ENCODE measurements around the gene C9orf85. TPM values are rescaled to one million over a fixed set of nuclear protein-coding genes. Genes with fewer than 3 reads are reported as not detected.
"Not testable (repeated sequence)": the region's sequence is repeated elsewhere in the genome, so short reads cannot be mapped to it uniquely, and the experiment has no call there.

The C9orf85 gene
- total and polyA plus RNA-seq, 2 donors (not counting 1 experiment from before 2014, with no cell fraction given), result 4.3 to 9.6 TPM

DNA sequence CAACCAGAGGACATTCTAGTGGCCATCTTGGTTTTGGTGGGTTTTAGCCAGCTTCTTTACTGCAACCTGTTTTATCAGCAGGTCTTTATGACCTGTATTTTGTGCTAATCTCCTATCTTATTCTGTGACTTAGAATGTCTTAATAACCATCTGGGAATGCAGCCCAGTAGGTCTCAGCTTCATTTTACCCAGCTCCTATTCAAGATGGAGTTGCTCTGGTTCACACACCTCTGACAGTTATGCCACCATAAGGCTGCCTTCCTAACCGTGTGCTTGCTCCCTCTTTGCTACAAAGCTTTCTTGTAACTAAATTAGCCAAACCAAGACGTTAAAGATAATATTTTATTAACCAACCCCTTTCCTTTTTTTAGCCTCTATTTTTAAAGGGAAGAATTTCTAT is 43.2 kb downstream of the C9orf85 start:
- H3K4me1 Mint-ChIP-seq; H3K9me3 ChIP-seq (ENCODE audit: control extremely low read depth in 1 of 3, control insufficient read depth in 2 of 3, insufficient read depth in 1 of 3, low read length in 2 of 3); intact Hi-C loops (cut with micrococcal nuclease); H3K27me3 ChIP-seq (replicated peaks in 1 of 4; ENCODE audit: control extremely low read depth in 1 of 4, control insufficient read depth in 3 of 4, insufficient read depth in 4 of 4, low read length in 3 of 4); CTCF ChIA-PET; DNase-seq; H3K9me3 Mint-ChIP-seq (ENCODE audit: insufficient read depth); H3K27ac Mint-ChIP-seq; H3K27me3 Mint-ChIP-seq; H2AFZ ChIP-seq (ENCODE audit: insufficient read depth, low read depth, low read length, poor library complexity, severe bottlenecking); H3K4me1 ChIP-seq (ENCODE audit: control insufficient read depth in 2 of 2, insufficient read depth in 2 of 2, low read length in 2 of 2); H3K27ac ChIP-seq (ENCODE audit: low read length in 2 of 2); H3K4me3 ChIP-seq (ENCODE audit: control extremely low read depth in 1 of 5, extremely low read depth in 1 of 5, insufficient read depth in 1 of 5, low read depth in 2 of 5, low read length in 4 of 5); POLR2A ChIA-PET; H3K4me3 Mint-ChIP-seq; H4K20me1 ChIP-seq (ENCODE audit: control insufficient read depth, insufficient read depth, low read length, poor library complexity, severe bottlenecking); ATAC-seq (ENCODE audit: low read depth); H3K4me2 ChIP-seq (replicated peaks; ENCODE audit: low read depth, low read length, poor library complexity, severe bottlenecking); H3K79me2 ChIP-seq (ENCODE audit: control insufficient read depth, insufficient read depth, low read length); H3K9ac ChIP-seq (ENCODE audit: low read length): not testable (repeated sequence)
- WGBS (ENCODE audit: insufficient coverage), result 100% methylated on average over 1 of the region's 2 CpGs
- peaks cover 5 to 16% of the 10 kb centered on the region in 2 experiments for H3K36me3 ChIP-seq (replicated peaks in 1 of 2; ENCODE audit: control extremely low read depth in 1 of 2, control insufficient read depth in 1 of 2, extremely low read depth in 1 of 2, insufficient read depth in 2 of 2, low read length in 1 of 2)

DNA sequence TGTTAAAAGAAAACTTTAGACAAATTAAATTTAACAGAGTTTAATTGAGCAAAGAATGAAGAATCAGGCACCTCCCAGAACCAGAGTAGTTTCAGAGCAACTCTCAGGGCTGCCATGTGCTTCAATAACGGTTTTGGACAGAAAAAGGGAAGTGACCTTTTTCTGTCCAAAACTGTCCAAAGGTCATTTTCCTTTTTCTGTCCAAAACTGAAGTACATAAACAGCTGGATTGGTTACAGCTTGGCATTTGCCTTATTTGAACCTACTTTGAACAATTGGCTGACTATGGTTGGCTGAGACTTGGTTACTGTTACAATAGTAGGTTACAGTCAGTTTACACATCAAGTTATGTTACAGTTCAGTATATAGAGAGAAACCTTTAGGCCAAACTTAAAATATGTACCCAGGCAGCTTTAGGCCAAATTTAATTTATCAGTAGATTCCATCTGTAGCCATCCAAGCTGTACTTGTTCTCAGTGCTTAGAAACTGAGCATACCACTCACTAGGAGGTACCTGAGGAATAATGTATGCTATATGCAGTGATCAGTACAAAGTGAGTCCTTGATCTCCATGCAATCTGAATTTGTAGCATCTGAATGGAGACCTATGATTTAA is 44.0 kb downstream of the C9orf85 start:
- no peaks in the 10 kb centered on the region for H3K27me3 Mint-ChIP-seq

More for the DNA sequence above, 44.0 kb downstream of the C9orf85 start:
- H3K79me2 ChIP-seq (ENCODE audit: control insufficient read depth, insufficient read depth, low read length), result no peaks in the 10 kb centered on the region
- no peaks in the 10 kb centered on the region for H4K20me1 ChIP-seq (ENCODE audit: control insufficient read depth, insufficient read depth, low read length, poor library complexity, severe bottlenecking)
- intact Hi-C loops (cut with micrococcal nuclease), result no loop called here
- H3K27ac Mint-ChIP-seq, result no peak overlapping the region
- H3K4me2 ChIP-seq (replicated peaks; ENCODE audit: low read depth, low read length, poor library complexity, severe bottlenecking), result no peak overlapping the region
- H3K9ac ChIP-seq (ENCODE audit: low read length), result no peak overlapping the region
- H3K9me3 ChIP-seq (ENCODE audit: control extremely low read depth in 1 of 3, control insufficient read depth in 2 of 3, insufficient read depth in 1 of 3, low read length in 2 of 3), result no peaks in the 10 kb centered on the region
- H3K4me3 ChIP-seq (ENCODE audit: control extremely low read depth in 1 of 5, extremely low read depth in 1 of 5, insufficient read depth in 1 of 5, low read depth in 2 of 5, low read length in 4 of 5), result no peak overlapping the region
- ChIA-PET POLR2A (no interaction called here), CTCF (no interaction called here)
- H3K27ac ChIP-seq (ENCODE audit: low read length in 2 of 2), result no peak overlapping the region
- WGBS (ENCODE audit: insufficient coverage), result 60% methylated on average over 1 of the region's 1 CpG
- H3K27me3 ChIP-seq (replicated peaks in 1 of 4; ENCODE audit: control extremely low read depth in 1 of 4, control insufficient read depth in 3 of 4, insufficient read depth in 4 of 4, low read length in 3 of 4), result no peaks in the 10 kb centered on the region
- H3K36me3 ChIP-seq (replicated peaks in 1 of 2; ENCODE audit: control extremely low read depth in 1 of 2, control insufficient read depth in 1 of 2, extremely low read depth in 1 of 2, insufficient read depth in 2 of 2, low read length in 1 of 2), result peaks cover 3 to 16% of the 10 kb centered on the region in 2 experiments
- H2AFZ ChIP-seq (ENCODE audit: insufficient read depth, low read depth, low read length, poor library complexity, severe bottlenecking), result no peak overlapping the region
- DNase-seq (no peak), ATAC-seq (ENCODE audit: low read depth) (no peak)
- TF ChIP-seq CTCF (IDR thresholded peaks at IDR 0.05), result no peak
- TF ChIP-seq EZH2 (IDR thresholded peaks at IDR 0.05; ENCODE audit: borderline replicate concordance, insufficient read depth, low read depth, low read length, poor library complexity, severe bottlenecking), result no peak
- no peaks in the 10 kb centered on the region for H3K4me1 Mint-ChIP-seq
- H3K4me3 Mint-ChIP-seq, result no peak overlapping the region
- no peaks in the 10 kb centered on the region for H3K9me3 Mint-ChIP-seq (ENCODE audit: insufficient read depth)
- no peaks in the 10 kb centered on the region for H3K4me1 ChIP-seq (ENCODE audit: control insufficient read depth in 2 of 2, insufficient read depth in 2 of 2, low read length in 2 of 2)
